NCI-H2227 treated with DMSO at 0.1 percent for 48 hours (cell line): ENCODE measurements around the gene NRXN3.

Source experiments
- DNase-seq: peaks from one replicate; lab custom pipeline; 2025; lab: John Stamatoyannopoulos, UW

Gene NRXN3

DNA sequence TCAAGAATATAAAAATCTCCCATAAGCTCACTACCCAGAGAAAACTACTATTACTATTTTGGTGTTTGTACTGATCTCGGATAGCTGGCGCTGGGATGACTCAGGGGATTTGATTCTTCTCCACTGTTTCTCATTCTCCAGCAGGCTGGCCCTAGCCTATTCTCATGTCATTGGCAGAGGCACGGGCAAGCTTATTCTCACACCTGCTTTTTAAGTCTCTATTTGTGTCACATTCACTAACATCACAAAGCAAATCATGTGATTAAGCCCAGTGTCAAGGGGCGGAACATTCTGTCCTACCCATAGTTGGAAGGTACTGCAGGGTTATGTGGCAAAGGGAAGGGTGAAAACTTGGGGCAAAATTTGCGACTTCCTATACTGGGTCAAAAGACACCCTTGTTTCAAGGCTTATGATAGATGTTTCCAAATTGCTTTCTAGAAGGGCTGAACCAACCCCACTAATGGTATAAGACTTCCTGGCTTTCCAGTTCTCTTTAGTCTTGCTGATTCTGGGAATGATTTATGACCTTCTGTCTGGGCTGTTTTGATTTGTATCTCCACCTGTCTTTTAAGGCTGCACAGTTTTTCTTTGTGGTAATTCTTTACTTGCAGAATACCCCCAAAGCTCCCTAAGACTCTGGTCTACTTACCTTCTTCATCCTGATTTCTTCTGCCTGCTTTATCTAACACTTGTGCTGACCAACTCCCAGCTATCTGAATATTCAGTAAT, 406.4 kb downstream of the NRXN3 start:
- DNase-seq, result no peak

DNA sequence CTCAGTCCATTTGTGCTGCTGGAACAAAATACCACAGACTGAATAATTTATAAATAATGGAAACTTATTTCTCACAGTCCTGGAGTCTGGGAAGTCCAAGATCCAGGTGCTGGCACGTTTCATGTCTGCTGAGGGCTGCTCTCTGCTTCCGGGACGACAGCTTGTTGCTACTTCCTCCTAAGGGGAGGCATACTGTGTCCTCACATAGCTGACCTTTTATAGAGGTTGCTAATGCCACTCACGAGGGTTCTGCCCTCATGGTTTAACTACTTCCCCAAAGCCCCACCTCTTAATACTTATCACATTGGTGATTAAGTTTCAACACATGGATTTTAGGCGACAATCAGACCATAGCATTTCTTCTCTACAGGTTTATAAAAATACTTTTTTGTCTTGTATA, 411.1 kb downstream of the NRXN3 start:
- DNase-seq, result no peak

DNA sequence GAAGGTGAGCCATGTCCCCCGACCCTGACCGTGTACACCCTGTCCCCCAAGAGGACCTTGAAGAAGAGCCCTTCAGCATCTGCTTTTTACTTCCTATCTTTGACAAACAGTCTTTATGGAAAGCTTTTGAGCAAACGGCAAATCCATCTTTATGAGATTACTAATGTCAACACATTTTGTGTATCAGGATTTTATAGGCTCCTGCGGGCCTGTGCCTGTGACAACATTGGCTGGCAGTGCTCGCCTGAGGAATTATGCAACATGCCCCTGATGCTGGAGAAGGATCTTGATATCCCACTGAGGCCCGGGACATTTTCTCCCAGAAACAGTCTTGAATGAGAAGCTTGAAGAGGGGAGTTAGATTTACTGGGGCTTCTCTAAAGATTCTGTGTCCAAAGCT, 416.5 kb downstream of the NRXN3 start:
- DNase-seq, result no peak

DNA sequence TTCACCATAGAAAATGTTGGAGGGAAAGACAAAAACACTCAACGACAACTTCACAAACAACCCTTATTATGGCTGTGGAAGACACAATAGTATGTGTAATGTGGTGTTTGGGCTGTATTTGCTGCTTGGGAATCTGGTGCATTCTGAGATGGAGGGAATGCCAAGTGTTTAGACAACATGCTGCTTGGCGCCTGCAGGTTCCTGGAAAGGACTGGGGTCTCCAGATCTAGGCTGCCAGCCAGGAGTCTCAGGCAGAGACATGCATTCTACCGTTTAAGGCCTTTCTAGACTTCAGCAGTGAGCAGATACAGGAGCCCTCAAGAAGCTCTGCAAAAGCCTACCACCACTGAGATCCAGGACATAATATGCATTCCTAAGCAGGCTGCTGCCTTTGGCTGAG, 418.7 kb downstream of the NRXN3 start:
- no peak for DNase-seq

DNA sequence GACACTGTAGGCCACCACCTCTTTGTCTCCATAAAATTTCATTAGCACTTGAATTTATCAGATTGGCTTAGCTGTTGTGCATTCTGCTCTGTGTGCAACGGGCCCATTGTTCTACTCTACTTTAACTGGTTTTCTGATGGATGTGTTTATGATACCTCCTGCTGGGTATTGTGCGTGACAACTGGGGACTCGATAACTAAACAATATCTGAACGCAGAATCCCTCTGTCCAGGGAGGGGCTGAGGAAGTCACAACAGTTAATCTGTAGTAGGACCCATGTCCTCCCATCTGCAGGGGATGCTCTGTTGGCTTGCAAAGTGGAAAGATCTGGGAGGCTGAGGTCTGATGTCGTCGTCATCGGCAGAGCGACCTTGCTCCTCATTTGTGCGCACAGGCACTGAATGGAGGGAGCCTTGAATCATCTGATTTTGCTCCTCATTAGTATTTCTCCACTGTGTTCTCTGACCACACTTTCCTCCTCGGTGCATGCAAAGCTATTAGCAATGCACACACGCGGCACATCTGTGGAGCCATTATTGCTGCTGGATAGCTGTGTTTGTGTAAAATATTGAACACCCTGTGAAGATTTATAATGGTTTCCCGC, 422.5 kb downstream of the NRXN3 start:
- DNase-seq, result peak; percentile 26

DNA sequence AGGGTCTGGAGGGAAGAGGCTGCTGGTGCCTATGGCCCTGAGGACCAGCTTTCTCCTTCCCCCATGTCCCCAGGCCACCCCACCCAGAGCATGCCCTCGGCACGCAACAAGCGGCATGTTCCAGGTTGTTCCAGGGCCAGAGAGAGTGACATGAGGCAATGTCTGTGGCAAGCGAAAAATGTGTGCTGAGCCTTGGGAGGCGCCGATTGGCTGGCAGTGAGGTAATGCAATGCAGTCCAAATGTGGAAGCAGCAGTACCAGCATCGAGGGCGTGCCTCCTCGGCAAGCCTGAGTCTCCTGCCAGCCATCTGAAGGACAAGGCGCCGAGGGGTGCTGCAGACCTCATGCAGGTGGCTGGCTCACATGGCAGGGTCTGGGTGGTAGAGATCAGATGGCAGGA, 423.8 kb downstream of the NRXN3 start:
- no peak for DNase-seq

DNA sequence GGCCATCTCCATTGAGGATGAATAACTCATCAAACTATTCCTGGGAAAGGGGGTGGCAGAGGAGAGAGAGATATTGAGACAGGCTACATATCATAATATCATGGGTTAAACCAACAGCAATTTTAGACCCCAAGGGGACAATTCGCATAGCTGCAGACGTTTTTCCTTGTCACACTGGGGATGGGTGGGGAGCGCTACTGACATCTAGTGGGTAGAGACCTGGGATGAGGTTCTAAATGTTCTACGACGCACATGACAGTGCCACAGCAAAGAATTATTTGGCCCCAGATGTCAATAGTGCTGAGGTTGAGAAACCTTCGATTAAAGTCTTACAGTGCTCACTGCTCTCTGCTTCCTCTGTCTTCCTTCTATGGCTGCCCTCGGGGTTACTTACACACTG, 425.6 kb downstream of the NRXN3 start:
- no peak for DNase-seq

DNA sequence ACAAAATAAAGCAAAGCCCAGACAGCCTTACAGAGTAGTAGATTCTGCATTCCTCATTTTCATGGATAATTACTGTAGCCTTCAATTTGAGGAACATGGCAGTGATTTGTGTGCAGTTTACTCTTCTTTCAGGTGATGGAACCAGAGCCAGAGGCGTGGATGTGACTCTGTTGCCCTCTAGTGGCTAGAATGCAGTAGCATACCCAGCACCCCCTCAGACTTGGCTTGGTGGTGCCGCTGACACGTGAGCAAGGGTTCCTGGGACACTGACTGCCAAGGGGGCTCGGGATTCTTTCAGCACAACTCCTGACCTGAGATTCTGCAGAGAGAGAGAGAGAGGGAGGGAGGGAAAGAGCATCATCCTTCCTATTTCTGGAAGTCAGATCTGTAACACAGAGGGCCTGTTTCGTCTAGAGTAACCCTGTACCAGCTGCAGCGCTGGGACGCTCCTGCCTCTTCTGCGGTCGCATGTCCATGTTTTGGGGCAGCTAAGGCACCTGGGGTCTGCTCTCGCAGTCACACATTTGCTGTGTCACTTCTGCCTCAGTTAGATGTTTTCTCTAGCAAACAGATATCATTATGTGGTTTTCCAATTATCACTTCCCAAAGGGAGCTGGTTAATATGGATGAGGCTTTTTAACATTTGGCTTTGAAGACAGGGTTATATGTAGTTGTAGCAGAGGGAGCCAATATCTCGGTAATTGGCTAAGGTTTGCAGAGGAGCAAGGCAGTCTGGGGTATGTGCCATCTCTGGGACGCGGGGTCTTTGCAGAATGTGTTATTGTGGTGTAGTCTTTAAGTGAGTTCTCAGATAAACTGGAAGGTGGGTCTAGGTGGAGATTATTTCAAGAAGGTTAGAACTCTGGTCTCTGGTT, 428.1 kb downstream of the NRXN3 start:
- peak; percentile 68 for DNase-seq

DNA sequence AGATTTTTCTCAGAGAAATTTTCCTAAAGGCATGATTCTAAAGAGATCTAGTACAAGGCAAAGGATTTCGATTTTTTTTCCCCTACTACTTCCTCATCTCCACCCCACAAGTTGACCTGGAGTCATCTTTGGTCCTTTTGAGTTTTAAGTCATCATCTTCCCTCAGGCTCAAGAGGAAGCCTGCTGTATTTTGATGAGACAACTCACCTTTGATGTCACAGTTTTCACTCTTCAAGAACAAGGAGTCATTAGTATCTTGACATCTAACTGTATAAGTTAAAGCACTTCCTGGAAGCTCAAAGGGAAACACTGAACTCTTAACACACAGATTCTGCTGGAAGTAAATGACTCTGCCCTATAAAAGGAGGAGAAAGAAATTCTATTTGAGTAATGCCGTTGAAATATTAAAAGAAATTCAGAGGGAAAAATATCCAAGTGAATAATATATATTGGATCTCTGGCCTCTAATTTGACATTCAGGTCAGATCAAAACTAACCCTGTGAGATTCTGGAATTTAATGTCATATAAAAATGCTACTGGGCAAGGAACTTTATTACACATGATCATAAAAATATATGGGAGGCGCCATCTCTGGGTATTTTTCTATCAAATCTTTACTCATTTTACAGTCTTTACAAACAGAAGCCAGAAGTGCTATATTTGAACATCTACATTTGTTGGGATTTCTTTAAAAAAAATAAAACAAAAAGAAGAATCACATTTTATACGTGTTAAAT, 435.0 kb downstream of the NRXN3 start:
- DNase-seq, result no peak

DNA sequence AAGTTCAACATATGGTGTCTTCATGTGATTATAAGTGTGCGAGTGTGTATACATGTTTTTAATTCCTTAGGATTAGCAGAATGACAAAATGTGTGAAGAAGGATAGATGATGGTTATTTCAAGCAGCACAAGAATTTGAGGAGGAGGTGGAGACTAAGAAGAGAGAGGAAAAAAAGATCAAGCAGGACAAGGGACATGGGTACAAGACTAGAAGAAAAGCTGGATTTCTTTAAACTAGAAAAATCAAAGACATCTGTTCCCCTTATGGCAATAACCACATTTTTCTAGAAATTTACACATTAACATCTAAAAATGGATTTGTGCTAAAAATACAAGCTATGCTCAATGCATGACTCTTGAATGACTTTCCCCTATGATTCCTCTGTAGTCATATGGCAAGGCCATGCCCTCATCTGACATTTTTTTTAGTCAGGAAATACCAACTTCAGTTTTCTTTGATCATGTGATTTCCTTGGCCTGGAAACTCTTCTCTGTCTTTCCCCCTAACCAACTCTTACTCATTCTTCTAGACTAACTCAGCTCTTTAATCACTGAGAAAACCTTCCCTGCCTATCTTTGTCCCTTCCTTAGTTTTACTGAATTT, 435.8 kb downstream of the NRXN3 start:
- DNase-seq, result no peak

DNA sequence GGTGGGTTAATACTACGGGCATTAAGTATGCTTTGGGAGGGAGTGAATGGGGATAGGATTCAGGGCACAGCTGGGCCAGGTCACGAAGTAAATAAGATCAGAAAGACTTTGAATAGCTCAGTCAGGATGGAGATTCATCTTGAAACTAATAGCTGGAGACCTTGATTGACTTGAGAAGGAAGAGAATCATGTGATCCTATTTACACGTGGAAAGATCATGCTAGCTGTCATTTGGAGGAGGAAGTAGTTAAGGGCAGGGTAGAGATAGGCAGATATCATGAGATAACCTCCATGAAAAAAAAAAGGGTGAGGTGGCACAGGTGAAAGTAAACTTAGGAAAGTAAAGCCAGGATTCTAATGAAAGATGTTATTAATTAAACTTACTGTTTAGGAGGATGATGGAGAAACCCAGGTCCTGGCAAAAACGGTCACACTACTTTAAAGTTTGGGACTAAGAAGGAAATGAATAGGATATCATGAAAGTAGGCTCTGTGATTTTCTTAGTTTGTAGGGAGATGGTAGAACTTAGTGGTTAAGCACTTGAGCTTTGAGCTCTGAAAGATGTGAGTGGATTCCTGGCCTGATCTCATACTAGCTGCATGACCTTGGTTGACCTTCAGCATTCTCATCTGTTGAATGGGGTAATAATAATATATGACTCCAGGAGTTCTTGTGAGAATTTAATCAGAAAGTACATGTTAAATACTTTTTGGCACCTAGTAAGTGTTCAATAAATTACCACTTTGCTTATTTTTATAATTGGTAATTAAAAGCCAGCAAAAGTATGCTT, 439.0 kb downstream of the NRXN3 start:
- DNase-seq, result peak; percentile 74

DNA sequence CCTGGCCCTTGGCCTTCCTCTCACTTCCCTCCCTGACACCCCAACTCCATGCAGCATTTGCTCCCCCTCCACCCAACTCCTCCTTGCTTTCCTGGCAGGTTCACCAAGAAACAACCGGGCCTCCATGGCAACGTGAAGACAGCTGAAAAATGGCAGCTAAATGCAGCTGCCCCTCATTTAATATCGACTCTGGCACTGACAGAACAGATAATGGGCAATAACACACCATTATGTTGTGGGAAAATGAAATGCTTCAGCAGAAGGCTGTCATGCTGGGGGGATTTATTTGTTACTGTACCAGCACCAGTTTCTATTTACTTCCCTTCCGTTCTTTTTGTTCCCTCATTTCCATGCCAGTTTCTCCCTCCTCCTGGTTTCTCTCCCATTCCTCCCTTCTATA, 440.8 kb downstream of the NRXN3 start:
- DNase-seq, result peak; percentile 59

DNA sequence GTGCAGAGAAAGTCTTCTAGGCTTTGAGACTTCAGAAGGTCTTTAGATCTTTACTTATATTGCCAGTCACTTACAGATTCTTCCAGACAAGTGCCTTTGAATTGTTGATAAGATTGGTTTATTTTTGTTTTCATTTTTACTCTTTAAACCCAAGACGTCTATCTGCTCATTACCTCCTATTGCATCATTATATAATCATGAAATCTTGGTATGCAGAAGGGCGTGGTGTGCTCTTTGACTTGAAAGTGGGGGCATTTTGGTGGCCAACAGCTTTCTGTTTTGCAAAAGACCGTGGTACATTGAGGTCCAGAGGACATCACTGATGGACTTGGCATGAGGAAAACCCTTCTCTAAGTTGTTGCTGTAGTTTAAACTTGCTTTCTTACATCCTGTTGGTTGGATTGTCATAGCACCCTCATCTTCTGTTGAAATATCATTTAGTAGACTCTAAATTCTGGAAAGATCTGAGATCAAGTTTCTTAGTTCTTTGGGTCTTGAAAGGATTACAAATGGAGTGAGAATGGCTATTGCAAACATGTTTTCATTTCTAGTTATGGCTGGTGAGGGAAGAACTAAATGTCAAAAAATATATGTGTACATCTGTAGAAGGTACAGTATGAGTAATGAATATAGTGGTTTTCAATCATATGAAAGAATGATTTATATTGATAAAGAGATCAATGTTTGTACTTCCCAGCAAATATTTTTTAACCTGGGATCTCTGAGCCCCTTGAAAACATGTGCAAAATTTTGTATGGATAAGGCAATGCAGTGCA, 441.8 kb downstream of the NRXN3 start:
- DNase-seq, result no peak

DNA sequence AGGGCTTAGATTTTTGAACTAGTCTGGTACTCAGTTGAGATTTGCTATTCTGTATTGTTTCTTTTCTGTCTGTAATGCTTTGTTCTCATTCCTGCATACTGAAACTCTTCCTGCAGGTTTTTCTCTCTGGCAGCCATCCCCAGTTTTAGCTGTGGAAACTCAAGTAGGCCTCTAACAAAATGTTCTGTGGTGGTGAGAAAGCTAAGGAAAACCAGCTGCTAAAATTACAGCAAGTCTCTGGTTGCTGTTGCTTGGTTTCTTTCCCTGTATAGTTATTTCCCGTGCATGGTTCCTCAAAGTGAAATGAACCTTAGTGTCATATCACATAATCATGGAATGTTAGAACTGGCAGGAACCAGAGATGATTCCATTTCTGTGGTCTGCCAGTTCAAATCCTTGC, 442.5 kb downstream of the NRXN3 start:
- no peak for DNase-seq

DNA sequence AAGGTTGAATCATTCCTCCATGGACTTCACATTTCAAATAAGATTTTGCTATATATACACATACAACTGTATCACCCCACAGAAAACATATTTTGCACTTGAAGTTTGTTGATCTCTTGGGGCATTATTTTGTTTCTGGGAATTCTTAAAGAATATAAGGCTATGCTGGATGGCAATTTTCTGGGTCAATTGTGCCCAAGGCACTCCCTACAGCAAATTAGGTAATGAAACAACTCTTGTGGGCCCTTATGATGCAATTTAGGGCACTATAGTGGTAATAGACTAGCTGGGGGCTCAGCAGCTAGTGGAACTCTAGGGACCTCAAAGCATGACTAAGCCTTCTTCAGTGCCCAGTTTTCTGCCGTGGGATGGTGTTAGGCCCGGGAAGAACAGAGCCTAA, 444.4 kb downstream of the NRXN3 start:
- no peak for DNase-seq

DNA sequence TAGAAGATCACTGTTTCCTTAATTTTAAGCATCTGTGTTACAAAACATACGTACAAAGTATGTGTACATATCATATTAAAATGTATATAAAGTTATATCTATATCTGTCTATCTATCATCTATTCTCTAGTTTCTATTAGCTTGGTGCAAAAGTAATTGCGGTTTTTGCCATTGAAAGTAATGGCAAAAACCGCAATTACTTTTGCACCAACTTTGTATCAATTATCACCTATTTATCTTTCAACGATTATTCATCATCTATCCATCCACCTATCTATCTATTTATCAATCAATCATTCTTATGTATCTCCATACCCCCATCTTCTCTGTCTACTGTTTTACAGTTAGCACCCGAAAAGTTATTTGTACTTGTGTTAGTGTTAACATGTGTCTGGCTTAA, 447.6 kb downstream of the NRXN3 start:
- no peak for DNase-seq

DNA sequence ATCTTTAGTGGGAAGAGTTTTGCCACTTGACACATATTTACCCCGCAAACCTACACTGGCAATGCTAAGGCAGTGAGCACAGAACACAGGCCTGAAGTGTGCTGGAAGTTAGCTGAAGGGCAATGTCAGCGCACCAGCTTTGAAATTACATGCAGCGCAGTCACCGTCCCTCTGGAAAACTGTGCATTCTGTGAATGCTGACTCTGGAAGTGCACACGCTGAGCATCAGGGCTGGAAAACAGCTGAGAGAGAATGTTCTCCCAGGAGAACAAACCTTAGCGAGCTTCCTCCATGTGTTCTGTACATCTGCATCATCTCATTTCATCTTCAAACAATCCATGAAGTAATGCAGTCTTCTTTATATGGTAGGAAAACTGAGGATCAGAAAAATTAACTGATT, 448.2 kb downstream of the NRXN3 start:
- no peak for DNase-seq

DNA sequence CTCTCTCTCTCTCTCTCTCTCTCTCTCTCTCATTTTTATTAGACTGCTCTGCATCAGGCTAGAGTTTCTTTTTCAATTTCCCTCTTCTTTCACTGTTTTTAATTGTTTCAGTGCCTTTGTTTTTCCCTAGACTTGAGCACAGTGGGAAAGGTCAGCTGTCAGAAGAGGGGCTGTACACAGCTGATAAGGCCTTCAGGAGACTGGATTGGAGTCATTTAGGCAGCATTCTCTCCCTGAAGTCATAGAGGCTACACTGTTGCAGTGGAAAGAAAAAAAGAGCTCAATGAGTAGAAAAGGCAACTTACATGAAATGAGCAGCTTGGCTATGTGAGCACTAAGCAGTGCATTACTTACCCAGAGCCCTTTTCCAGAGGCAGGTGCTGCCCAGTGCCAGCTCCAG, 456.9 kb downstream of the NRXN3 start:
- DNase-seq, result no peak

DNA sequence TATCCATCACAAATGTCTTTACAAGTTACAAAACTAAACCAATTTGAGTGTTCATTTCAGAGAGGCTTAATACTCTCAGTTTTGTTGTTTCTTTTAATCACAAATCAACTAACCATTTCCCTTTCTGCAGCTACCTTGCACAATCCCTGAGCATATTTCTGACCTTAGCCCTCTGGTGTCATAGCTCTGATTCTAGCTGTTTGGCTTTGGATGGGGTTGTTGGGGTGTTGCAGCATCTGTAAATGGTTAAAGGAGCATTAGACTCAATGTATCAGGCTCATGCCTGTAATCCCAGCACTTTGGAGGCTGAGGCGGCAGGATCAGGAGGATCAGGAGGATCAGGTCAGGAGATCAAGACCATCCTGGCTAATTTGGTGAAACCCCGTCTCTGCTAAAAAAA, 461.4 kb downstream of the NRXN3 start:
- DNase-seq, result no peak

DNA sequence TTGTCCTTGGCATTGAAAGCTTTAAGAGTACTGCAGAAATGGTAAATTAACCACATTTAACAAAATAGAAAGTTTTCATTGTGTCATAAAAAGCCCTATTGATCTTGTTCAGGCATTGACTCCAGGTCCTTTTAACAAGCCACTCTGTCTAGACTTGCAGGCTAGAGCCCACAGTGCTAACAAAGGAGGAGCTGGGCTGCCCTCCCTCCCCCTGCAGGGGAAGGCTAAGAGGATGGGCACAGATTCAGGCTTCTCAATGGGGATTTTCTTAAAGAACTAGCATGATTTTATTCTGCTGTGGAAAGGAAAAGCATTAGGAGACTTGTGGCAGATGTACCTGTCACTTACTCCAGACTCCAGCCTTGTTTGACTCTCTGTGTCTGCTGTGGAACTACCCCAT, 463.6 kb downstream of the NRXN3 start:
- DNase-seq, result no peak
